ENCODE data around the gene HSD17B12. TPM values are rescaled to one million over a fixed set of nuclear protein-coding genes. Genes with fewer than 3 reads are reported as not detected.

HSD17B12 gene
- total and polyA plus RNA-seq, 2 of the 13 experiments (the other 11 are each of a cell fraction or from before 2014, with no cell fraction given): 50.3 to 117 TPM

- TF ChIP-seq HOMEZ (CRISPR knock-in tag; IDR thresholded peaks at IDR 0.05; ENCODE audit: low read depth): peak; percentile 97; the same call in 1 of the 2 replicates
- TF ChIP-seq ZBTB21 (CRISPR knock-in tag; IDR thresholded peaks at IDR 0.05): no peak
- no peak for TF ChIP-seq ZNF30 (CRISPR knock-in tag; IDR thresholded peaks at IDR 0.05)
- peak; percentile 82 for TF ChIP-seq ZNF883 (CRISPR knock-in tag; IDR thresholded peaks at IDR 0.05; ENCODE audit: not compliant biosample characterization)
- TF ChIP-seq YY1 (IDR thresholded peaks at IDR 0.05; ENCODE audit: insufficient read depth, insufficient replicate concordance, low read depth, low read length): peak; percentile 65
- no peak; the same call in 1 of the 2 replicates for TF ChIP-seq SIX4 (CRISPR knock-in tag; IDR thresholded peaks at IDR 0.05)
- no peak for TF ChIP-seq SAFB2 (CRISPR knock-in tag; IDR thresholded peaks at IDR 0.05; ENCODE audit: borderline replicate concordance, low read depth)
- TF ChIP-seq ZSCAN30 (CRISPR knock-in tag; IDR thresholded peaks at IDR 0.05): no peak
- TF ChIP-seq AGO2 (optimal IDR thresholded peaks at IDR 0.05; ENCODE audit: low read depth, low read length): peak; percentile 81
- TF ChIP-seq MXD3 (CRISPR knock-in tag; IDR thresholded peaks at IDR 0.05): no peak; the same call in 1 of the 2 replicates
- no peak for TF ChIP-seq FUBP1 (CRISPR knock-in tag; IDR thresholded peaks at IDR 0.05; ENCODE audit: borderline replicate concordance)
- TF ChIP-seq ZNF83 (CRISPR knock-in tag; IDR thresholded peaks at IDR 0.05; ENCODE audit: borderline replicate concordance): no peak
- peak; percentile 69 for TF ChIP-seq MXD4 (CRISPR knock-in tag; IDR thresholded peaks at IDR 0.05)
- peak; percentile 68; the same call in 1 of the 2 replicates for TF ChIP-seq ZNF790 (CRISPR knock-in tag; IDR thresholded peaks at IDR 0.05; ENCODE audit: borderline replicate concordance)
- TF ChIP-seq SRY (CRISPR knock-in tag; IDR thresholded peaks at IDR 0.05): peak; percentile 87
- no peak for TF ChIP-seq CREB3 (CRISPR knock-in tag; IDR thresholded peaks at IDR 0.05)
- TF ChIP-seq HIVEP1 (CRISPR knock-in tag; IDR thresholded peaks at IDR 0.05): 0 out of 2 replicates have a peak, but pooled peaks have one; percentile 31
- TF ChIP-seq ZNF816 (CRISPR knock-in tag; IDR thresholded peaks at IDR 0.05; ENCODE audit: borderline replicate concordance): 0 out of 2 replicates have a peak, but pooled peaks have one; percentile 22
- TF ChIP-seq ELF4 (CRISPR knock-in tag; IDR thresholded peaks at IDR 0.05; ENCODE audit: borderline replicate concordance): no peak
Measured at GRCh38 chr11:43680521-43681400, at the start of gene HSD17B12 (continued).
